ENCODE data around the gene MYH6.

- no peak for TF ChIP-seq POLR2A (IDR thresholded peaks at IDR 0.05)
- TF ChIP-seq, protein P1, sequence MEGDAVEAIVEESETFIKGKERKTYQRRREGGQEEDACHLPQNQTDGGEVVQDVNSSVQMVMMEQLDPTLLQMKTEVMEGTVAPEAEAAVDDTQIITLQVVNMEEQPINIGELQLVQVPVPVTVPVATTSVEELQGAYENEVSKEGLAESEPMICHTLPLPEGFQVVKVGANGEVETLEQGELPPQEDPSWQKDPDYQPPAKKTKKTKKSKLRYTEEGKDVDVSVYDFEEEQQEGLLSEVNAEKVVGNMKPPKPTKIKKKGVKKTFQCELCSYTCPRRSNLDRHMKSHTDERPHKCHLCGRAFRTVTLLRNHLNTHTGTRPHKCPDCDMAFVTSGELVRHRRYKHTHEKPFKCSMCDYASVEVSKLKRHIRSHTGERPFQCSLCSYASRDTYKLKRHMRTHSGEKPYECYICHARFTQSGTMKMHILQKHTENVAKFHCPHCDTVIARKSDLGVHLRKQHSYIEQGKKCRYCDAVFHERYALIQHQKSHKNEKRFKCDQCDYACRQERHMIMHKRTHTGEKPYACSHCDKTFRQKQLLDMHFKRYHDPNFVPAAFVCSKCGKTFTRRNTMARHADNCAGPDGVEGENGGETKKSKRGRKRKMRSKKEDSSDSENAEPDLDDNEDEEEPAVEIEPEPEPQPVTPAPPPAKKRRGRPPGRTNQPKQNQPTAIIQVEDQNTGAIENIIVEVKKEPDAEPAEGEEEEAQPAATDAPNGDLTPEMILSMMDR (IDR thresholded peaks at IDR 0.05) = no peak
Measured at GRCh38 chr14:23385244-23385641, 22.8 kb downstream of the MYH6 start.

Data from lower leg skin (tissue), 3 donors.